Stimulated activated CD4-positive, alpha-beta T cell treated with anti-CD3 and anti-CD28 coated beads, Interleukin-2, amount 100 ng/mL, for 48 hours (primary cell): ENCODE measurements around the gene MFSD12.
"Not testable (repeated sequence)": the region's sequence is repeated elsewhere in the genome, so short reads cannot be mapped to it uniquely, and the experiment has no call there.

Experiments used
- DNase-seq, 2 donors: peaks; one replicate each; pipeline ENCODE4 v3.0.0-alpha.2; 2020

MFSD12 gene

DNA sequence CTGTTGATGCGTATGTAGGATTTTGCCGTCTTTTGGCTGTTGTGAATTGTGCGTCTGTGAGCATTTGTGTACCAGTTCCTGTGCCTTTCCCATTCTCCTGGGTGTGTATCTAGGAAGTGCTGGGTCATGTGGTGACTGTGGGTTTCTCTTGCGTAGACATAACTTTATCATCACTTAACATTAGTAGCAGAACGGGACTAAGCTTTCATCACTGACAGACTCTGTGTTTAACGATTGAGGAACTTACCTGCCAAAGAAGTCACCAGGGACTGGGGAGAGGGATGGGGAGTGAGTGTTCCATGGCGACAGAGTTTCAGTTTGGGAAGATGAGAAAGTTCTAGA, 36.3 kb downstream of the MFSD12 start:
- DNase-seq: no peak

DNA sequence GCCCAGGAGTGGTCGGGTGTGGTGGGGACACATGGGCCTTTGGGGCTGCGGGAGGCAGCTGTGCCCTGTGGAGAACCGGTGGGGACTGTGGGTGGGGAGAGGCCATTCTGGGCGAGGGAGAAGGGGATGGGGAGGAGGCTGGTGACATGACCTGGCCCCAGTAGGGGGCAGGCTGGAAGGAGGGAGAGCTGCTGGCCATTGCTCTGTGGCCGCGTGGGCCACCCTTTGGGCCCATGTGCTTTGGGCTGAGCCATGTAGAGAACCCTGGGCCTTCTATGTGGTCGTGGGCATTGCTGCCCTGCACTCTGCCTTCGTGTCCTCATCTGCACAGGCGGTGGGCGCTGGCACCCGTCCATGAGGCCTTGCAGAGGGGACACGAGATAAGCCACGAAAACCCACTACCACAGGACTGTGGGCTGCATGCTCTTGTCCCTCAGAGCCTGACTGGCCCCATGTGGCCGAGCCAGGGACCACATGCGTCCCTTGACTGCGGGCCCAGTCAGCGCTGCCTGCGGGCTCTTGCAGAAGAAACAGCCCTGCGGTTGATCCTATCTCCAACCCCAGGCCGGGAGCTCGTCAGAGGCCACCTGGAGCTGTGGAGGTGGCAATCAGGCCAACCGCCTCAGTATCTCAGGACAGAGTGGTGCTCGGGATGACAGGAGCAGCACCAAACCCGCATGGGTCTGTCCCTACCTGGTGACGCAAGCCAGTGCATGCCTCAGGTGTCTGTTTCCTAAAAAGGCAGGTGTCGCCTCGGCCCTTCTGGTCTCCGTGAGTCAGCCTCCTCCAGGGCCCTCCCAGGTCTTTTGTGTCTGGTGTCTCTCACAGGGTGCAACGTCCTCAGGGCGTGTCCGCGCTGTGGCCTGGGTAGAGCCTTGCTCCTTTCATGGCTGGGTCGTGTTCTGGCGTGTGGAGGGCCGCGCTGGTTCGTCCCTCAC, 37.0 kb downstream of the MFSD12 start:
- no peak for DNase-seq

DNA sequence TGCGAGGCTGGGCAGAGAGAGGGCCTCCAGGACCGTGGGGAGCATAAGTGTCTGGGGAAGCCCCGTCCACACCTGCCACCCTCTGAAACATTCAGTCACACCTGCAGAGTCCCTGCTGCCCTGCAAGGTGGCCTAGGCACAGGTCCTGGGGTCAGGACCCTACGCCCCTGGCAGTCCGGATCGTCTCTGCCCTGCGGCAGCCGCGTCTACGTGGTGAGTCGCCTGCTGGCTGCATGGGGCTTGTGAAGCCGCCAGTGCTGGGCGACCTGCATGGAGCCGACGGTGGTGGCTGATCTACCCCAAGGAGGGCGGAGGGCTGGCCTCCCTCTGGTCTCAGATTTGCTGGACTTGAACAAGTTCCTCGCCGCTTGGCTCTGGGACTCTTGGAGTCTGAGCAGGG, 38.3 kb downstream of the MFSD12 start:
- DNase-seq: no peak

DNA sequence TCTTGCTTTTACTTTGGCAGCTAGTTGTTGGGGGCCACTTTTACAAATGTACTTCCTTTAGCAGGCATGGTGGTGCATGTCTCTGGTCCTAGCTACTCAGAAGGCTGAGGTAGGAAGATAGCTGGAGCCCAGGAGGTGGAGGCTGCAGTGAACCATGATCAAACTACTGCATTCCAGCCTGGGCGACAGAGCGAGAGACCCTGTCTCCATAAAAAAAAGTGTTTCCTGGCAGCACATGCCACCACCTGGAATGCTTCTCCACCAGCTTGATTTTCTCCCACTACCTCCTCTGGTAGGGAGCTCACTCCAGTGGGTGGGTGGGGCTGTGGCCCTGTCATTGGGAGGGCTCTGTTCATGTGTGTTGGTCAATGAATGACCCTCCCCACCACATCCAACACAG, 38.7 kb downstream of the MFSD12 start:
- no peak for DNase-seq

GRCh38 chr19:3518255-3518654, 39.1 kb downstream of the MFSD12 start:
- DNase-seq: no peak

DNA sequence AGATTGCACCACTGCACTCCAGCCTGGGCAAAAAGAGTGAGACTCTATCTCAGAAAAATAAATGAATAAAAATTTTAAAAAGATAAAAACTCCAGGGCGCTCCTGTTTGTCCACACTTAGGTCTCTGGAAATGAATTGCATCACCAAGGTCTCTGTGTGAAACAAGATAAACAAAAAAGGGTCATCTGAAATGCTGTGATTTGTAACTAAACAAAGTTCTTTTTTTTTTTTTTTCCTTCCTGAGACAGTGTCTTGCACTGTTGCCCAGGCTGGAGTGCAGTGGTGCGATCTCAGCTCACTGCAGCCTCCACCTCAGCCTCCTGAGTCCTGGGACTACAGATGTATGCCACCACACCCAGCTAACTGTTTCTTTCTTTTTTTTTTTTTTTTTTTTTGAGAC, 39.7 kb downstream of the MFSD12 start:
- DNase-seq: no peak

GRCh38 chr19:3516675-3517207, 40.6 kb downstream of the MFSD12 start:
- DNase-seq: no peak

DNA sequence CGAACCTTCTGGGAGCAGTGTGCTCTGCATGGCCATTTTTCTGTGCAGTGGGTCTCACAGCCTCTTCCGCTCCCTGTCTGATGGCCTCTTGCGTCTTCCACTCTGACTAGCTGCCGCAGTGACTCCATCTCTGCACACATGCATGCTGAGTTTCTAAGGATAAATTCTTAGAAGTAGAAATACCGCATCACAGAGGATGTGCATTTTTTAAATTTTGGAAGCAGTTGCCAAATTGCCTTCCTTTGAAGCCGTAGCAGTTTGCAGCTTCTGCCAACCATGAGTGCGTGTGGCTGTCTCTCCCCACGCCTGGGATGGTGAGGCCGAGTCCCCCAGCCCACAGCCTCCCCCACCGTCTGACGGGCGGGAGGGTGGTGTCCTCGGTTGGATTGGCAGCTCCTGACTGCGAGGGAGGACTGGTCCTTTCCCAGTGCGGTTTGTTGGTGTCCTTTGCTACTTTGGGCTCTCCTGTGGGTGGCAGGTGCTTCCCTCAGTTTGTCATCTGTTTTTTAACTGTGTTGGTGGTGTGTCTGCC, 41.4 kb downstream of the MFSD12 start:
- DNase-seq: no peak

GRCh38 chr19:3514930-3515329, 42.5 kb downstream of the MFSD12 start:
- DNase-seq: no peak

DNA sequence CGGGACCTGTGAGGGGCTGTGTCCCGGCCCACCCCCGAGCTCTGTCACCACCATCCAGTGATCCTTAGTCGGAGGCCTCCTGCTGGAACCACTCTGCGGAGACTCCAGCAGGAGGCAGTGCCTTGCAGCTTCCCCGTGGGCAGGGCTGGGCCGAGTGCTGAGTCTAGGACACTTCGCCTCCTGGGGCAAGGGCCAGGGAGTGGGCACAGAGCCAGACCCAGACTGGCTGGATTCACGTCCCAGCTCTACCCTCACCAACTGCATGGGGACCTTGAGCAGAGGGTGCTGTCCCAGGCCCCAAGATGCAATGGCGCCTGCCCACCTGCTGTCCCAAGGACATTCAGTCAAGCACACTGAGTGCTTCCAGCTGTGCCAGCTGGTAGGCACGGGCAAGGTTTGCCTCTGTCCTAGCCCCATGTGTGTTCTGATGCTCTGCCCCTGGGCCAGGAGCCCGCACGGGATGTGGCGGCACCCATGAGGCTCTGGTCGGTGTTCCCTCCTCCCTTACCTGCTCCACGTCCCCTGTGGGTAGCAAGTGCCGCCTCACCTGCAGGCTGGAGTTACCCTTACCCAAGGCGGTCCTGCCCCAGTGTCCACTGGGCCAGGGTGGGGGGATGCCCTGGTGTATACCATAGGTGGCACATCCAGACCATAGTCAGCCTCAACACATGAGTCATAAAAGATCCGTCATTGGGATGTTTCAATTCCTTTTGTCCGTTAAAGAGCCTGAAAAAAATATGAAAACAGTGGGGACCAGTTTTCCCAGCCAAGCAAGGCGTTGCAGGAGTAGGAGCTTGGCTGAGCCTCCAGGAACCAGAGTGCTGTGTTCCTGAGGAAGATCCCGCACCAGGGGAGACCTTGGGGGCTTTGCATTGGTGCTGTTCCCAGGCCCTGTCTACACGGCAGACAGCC, 43.9 kb downstream of the MFSD12 start:
- no peak for DNase-seq

DNA sequence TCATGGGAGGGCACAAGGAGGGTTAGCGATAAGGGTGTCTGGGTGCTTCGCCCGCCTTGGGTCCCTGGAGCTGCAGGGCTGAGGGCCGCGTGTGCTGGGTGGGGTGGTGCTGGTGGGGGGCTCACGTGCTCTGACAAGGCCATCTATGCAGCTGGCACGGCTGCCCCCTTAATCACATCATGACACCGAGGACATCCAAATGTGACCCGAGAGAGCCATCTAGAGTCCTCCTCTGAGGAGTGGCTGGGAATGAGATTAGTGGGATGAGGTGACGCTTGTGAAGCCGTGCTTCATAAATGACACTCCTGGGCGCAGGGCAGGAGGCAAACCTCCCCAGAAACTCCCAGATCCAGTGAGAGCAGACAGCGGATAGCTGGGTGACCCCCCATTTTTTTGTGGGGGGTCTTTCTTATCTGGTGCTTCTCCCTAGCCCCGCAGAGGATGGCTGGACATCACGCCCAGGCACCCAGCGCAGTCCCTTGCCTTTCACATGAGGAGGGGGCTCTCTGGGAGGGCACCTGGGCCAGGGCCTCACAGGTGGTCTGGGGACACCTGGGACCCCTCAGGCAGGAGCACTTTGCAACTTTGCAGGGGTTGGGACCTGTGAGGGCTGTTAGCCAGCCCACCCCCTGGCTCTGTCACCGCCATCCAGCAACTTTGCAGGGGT, 44.7 kb downstream of the MFSD12 start:
- no peak for DNase-seq

DNA sequence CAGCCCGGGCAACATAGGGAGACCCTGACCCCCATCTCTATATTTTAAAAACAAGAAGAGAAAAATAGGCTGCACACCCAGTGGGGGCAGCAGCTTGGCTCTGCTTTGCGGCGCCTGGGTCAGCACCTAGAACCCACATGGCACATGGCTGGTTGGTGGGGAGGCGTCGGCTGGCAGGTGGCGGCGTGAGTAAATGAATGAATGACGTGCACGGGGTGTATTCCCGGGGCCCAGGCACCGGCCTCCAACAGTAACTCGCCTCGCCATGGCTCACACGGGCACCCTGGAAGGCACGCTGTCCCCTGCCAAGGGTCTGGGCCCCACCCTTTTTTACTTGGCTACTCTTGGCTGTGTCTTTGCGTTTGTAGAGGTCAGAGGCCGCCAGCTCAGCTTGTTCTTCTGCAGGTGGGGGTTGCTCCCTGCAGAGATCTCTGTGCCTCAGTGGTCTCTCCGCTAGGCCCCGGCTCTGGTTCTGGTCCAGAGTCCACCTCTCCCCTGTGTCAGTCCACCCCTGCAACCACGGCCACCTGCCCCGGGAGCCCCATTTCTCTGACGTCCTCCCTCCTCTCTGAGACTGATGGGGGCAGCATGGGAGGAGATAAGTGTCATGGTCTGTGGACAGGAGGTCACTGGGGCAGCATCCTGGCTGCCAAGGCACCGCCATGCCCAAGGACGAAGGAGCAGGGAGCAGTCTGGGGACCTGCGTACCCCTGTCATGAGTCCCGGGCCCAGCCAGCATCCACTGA, 45.7 kb downstream of the MFSD12 start:
- no peak for DNase-seq

DNA sequence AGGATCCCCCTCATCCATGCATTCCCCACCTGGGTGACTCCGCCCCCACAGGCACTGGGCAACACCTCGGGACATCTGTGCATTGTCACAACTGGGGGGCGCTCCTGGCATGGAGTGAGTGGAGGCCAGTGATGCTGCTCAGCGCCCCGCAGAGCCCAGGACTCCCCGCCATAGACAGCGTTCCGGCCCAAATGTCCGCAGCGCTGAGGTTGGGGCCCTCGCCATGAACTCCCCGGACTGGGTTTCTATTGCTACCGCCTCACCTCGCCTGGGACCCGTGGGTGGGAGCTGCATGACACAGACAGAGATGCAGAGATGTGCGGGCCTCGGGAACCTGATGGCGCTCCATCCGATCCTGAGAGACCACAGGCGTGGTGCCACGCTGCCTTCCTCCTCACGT, 46.7 kb downstream of the MFSD12 start:
- no peak for DNase-seq

DNA sequence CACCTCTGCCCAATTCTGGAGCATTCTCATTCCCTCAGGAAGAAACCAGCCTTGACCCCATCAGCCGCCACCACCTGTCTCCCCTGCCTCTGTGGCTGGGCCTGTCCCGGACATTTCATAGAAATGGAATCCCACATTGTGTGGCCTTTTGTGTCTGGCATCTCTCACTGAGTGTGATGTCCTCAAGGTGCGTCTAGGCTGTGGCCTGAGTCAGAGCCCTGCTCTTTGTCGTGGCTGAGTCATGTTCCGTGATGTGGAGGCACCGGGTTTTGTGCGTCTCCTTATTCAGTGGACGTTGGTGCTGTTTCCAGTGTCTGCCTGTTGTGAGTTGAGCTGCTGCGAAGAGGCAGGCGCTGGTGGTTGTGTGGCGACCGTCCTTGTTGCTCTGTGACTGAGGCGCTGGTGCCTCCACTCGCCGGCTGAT, 47.8 kb downstream of the MFSD12 start:
- peak in 1 of 2 donors; percentile 24 for DNase-seq

GRCh38 chr19:3508771-3509535, 48.4 kb downstream of the MFSD12 start:
- no peak for DNase-seq

GRCh38 chr19:3508121-3508661, 49.2 kb downstream of the MFSD12 start:
- not testable (repeated sequence) for DNase-seq

DNA sequence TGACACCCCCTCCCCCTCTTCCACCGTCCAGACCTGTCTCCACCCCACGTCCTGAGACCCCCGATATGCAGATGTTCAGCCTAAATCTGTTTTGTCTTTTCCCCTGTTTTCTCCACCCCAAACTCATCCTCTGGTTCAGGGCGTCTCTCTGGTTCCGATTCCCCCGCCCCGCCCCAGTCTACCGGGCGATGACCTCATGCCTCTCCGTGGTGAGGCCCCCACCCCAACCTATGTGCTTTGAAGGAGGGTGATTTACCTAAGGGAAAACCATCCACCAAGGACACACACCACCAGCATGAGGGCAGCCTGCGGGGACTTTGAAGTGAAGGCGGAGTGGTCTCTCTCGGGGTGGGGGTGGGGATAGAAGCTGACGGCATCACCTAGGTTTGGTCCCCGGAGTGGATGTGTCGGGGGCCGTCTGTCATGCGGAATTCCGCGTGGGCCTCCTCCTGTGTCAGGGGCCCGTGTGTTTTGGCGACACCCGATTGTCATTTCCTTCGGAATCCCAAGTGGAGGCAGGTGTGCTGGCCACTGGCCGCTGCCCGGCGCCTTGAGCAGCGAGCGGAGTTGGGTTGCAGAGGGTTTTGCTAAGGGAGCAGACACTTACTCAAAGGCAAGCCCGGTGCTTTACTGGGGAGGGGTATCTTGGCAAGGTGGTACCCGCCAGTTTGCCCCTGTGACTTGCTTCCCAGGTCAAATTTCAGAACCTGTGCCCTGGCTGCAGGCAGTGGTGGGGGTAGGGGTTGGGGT, 49.8 kb downstream of the MFSD12 start:
- DNase-seq: peak in 1 of 2 donors; percentile 22

GRCh38 chr19:3506384-3507340, 50.7 kb downstream of the MFSD12 start:
- DNase-seq: peak in 1 of 2 donors; percentile 24
